ENCODE measurements around the gene CDC42EP4.

GRCh38 chr17:73267648-73268537 is 43.9 kb downstream of the CDC42EP4 start:
- TF ChIP-seq CTCF (IDR thresholded peaks at IDR 0.05) (no peak), POLR2A (IDR thresholded peaks at IDR 0.05) (no peak), POLR2AphosphoS5 (IDR thresholded peaks at IDR 0.05) (no peak)

Data from upper lobe of left lung (tissue), 4 donors.